Measurements from ENCODE around the gene PFKFB2. TPM values are rescaled to one million over a fixed set of nuclear protein-coding genes. Genes with fewer than 3 reads are reported as not detected.

Gene PFKFB2
- total and polyA plus RNA-seq, 2 experiments from 2014 or later = 9.5 to 19.2 TPM

DNA sequence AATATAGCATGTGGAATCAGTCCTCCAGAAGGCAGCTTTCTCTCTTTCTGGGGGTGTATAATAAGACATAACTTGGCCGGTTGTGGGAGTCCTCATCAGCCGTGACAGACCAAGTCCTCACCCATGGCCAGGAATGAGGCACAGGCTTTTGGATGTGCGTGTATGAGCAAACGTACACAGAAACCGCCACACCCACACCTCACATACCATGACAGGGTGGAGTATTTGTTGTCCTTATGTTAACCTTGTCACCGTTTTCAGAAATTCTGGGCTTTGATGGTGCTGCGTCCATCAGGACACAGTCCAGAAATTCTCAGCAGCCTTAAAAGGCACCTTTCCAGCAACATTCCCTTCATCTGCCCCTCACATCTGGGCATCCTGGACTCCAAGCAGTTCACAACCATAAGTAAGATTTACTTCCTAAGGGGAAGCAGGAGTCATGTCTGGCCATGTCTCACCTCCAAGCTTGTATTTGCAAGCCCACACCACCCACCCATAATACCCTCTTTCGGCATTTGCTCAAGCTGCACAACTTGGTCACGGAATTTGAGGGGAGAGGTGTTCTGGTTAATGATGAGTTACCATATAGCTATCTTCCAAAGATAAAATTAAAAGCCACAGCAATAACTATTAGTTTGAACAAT, 32.9 kb upstream of the PFKFB2 start:
- no peaks in the 10 kb centered on the region for H4K20me1 ChIP-seq (ENCODE audit: insufficient read depth, poor library complexity, severe bottlenecking)
- 71% methylated on average over 9 of the region's 9 CpGs for WGBS (ENCODE audit: low lambda C conversion rate, missing lambda C conversion rate)
- H3K27me3 ChIP-seq = no peaks in the 10 kb centered on the region
- peak; percentile 77 for DNase-seq (ENCODE audit: low spot score)
- peaks cover 26% of the 10 kb centered on the region for H3K4me1 ChIP-seq (ENCODE audit: insufficient read depth)
- no peaks in the 10 kb centered on the region for H3K36me3 ChIP-seq (replicated peaks; ENCODE audit: insufficient read depth, low read depth)
- H3K4me3 ChIP-seq = no peak overlapping the region
- H3K9me2 ChIP-seq (replicated peaks; ENCODE audit: insufficient read depth) = no peaks in the 10 kb centered on the region
- no peak overlapping the region for H2AFZ ChIP-seq
- H3K27ac ChIP-seq = peak overlapping the region; percentile 100
- TF ChIP-seq, protein P1, sequence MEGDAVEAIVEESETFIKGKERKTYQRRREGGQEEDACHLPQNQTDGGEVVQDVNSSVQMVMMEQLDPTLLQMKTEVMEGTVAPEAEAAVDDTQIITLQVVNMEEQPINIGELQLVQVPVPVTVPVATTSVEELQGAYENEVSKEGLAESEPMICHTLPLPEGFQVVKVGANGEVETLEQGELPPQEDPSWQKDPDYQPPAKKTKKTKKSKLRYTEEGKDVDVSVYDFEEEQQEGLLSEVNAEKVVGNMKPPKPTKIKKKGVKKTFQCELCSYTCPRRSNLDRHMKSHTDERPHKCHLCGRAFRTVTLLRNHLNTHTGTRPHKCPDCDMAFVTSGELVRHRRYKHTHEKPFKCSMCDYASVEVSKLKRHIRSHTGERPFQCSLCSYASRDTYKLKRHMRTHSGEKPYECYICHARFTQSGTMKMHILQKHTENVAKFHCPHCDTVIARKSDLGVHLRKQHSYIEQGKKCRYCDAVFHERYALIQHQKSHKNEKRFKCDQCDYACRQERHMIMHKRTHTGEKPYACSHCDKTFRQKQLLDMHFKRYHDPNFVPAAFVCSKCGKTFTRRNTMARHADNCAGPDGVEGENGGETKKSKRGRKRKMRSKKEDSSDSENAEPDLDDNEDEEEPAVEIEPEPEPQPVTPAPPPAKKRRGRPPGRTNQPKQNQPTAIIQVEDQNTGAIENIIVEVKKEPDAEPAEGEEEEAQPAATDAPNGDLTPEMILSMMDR (IDR thresholded peaks at IDR 0.05; ENCODE audit: poor library complexity) = no peak
- TF ChIP-seq EZH2 (IDR thresholded peaks at IDR 0.05; ENCODE audit: borderline replicate concordance) = no peak
- no peak for TF ChIP-seq EZH2phosphoT487 (IDR thresholded peaks at IDR 0.05; ENCODE audit: low read depth, severe bottlenecking, unreplicated experiment)
- no peak overlapping the region for H3K4me2 ChIP-seq
- H3K79me2 ChIP-seq = no peaks in the 10 kb centered on the region
- H3K9me3 ChIP-seq (ENCODE audit: low read depth) = no peaks in the 10 kb centered on the region

DNA sequence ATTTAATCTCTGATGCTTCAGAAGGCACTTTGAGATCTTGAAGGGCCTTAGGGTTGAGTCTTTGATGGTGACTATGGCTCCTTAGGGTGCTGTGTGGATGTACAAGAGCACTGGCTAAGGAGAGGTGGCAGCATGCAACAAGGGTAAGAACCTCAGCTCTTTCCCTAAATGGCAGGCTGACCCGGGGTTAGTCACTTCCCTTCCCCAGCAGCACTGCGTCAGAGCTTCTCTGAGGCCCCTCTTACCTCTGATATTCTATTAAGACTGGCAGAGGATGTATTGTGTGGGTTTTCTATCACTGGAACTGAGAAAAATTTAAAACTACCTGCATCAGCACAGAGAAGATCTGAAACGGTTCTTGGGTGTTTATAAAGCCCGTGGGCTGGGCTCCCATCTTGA, 32.4 kb upstream of the PFKFB2 start:
- Histone ChIP-seq H3K4me1 (ENCODE audit: insufficient read depth) (peaks cover 31% of the 10 kb centered on the region), H3K36me3 (replicated peaks; ENCODE audit: insufficient read depth, low read depth) (no peaks in the 10 kb centered on the region), H3K79me2 (no peaks in the 10 kb centered on the region), H3K27me3 (no peaks in the 10 kb centered on the region), H3K4me3 (no peak overlapping the region), H3K4me2 (no peak overlapping the region), H4K20me1 (ENCODE audit: insufficient read depth, poor library complexity, severe bottlenecking) (no peaks in the 10 kb centered on the region), H3K27ac (peak overlapping the region; percentile 100), H3K9me3 (ENCODE audit: low read depth) (no peaks in the 10 kb centered on the region), H3K9me2 (replicated peaks; ENCODE audit: insufficient read depth) (no peaks in the 10 kb centered on the region), H2AFZ (no peak overlapping the region)
- TF ChIP-seq, protein P1 (IDR thresholded peaks at IDR 0.05; ENCODE audit: poor library complexity) = no peak
- TF ChIP-seq EZH2 (IDR thresholded peaks at IDR 0.05; ENCODE audit: borderline replicate concordance) (no peak), EZH2phosphoT487 (IDR thresholded peaks at IDR 0.05; ENCODE audit: low read depth, severe bottlenecking, unreplicated experiment) (no peak)
- no peak for DNase-seq (ENCODE audit: low spot score)
- WGBS (ENCODE audit: low lambda C conversion rate, missing lambda C conversion rate) = 78% methylated on average over 4 of the region's 4 CpGs

DNA sequence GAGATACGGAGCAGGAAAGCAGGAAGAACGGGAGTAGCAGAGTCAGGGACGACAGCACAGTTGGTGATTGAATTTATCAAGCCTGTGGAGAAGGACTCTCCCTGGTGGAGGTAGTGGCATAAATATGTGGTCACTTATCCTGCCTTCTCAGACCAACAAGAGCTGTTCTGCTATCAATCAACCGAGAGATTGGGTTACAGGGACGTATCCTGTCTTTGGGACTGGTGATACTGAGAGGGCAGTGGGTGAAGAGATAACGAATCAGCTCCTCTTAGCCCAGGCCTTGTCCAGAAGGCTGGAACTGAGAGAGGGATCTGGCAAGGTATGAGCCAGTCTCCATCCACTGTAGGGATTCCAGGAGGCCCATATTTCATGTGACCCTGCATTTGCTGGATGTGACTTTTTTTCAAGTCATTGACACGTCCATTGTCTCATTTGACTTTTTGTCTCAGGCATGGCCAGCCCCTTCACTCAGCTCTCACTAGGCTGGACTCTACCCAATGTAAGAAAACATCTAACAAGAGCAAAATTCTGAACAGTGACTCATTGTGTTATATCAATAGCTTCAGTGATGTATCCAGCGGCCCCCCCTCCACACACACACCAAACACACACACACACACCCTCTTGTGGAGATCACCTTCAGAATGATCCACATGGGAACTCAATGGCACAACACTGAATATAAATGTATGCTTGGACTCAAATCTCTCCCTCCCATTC, 31.8 kb upstream of the PFKFB2 start:
- Histone ChIP-seq H3K9me3 (ENCODE audit: low read depth) (no peaks in the 10 kb centered on the region), H4K20me1 (ENCODE audit: insufficient read depth, poor library complexity, severe bottlenecking) (no peaks in the 10 kb centered on the region), H3K4me2 (no peak overlapping the region), H3K79me2 (no peaks in the 10 kb centered on the region), H3K27me3 (no peaks in the 10 kb centered on the region), H2AFZ (no peak overlapping the region), H3K4me1 (ENCODE audit: insufficient read depth) (peaks cover 37% of the 10 kb centered on the region), H3K27ac (peak overlapping the region; percentile 100), H3K9me2 (replicated peaks; ENCODE audit: insufficient read depth) (no peaks in the 10 kb centered on the region), H3K4me3 (no peak overlapping the region), H3K36me3 (replicated peaks; ENCODE audit: insufficient read depth, low read depth) (no peaks in the 10 kb centered on the region)
- TF ChIP-seq, protein P1 (IDR thresholded peaks at IDR 0.05; ENCODE audit: poor library complexity) = no peak
- TF ChIP-seq EZH2 (IDR thresholded peaks at IDR 0.05; ENCODE audit: borderline replicate concordance) = no peak
- no peak for TF ChIP-seq EZH2phosphoT487 (IDR thresholded peaks at IDR 0.05; ENCODE audit: low read depth, severe bottlenecking, unreplicated experiment)
- no peak for DNase-seq (ENCODE audit: low spot score)
- 63% methylated on average over 8 of the region's 8 CpGs for WGBS (ENCODE audit: low lambda C conversion rate, missing lambda C conversion rate)

Measured in hepatocyte (in vitro differentiated cells).